Measurements from ENCODE around the gene EFCAB9. TPM values are rescaled to one million over a fixed set of nuclear protein-coding genes. Genes with fewer than 3 reads are reported as not detected.

EFCAB9 gene
- total and polyA plus RNA-seq, 2 of the 13 experiments (the other 11 are each of a cell fraction or from before 2014, with no cell fraction given): not detected

DNA sequence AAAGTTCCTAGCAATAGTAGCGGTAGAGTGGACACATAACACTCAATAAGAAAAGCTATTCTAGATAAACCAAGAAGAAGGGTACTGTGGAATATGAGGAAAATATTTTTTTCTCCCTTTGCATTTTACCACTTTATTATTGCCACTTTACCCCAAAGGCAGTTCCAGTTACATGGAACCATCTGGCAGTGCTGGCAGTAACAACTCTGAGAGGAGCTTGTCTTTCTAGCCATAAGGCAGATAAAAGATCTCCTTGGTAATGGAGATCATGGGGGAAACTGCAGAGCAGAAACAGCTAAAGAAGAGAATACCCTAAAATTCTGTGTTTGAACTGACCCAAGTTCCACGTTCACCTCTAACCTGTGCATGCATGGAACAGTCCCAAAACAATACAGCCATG is 51.1 kb downstream of the EFCAB9 start:
- H3K36me3 ChIP-seq (replicated peaks in 1 of 2; ENCODE audit: control insufficient read depth in 1 of 2, insufficient read depth in 2 of 2, low read length in 2 of 2): peaks cover 0 to 5% of the 10 kb centered on the region in 2 experiments; a peak in 1 of 5 replicates
- H3K4me1 ChIP-seq (ENCODE audit: insufficient read depth, low read length): peaks cover 10% of the 10 kb centered on the region; the same call in 1 of the 2 replicates
- in situ Hi-C loops (cut with HindIII; ENCODE audit: extremely low pct_ligation_motif_present, low pct_unique_long_range_greater_than_20kb): no loop called here
- H4K20me1 ChIP-seq (ENCODE audit: insufficient read depth, low read length): no peaks in the 10 kb centered on the region
- peaks cover 56% of the 10 kb centered on the region for H3K79me2 ChIP-seq (ENCODE audit: insufficient read depth, low read length)
- ChIA-PET POLR2A (no interaction called here), CTCF (ENCODE audit: low intra/inter-chr PET ratio, low total read pairs) (no interaction called here)
- no TSS peak for BruUV-seq (replicated peaks)
- H3K4me3 ChIP-seq (replicated peaks in 1 of 3; ENCODE audit: insufficient read depth in 1 of 3, low read depth in 2 of 3, low read length in 3 of 3): no peak overlapping the region
- WGBS (ENCODE audit: low lambda C conversion rate): 88% methylated on average over 2 of the region's 2 CpGs
- TF ChIP-seq, protein P1, sequence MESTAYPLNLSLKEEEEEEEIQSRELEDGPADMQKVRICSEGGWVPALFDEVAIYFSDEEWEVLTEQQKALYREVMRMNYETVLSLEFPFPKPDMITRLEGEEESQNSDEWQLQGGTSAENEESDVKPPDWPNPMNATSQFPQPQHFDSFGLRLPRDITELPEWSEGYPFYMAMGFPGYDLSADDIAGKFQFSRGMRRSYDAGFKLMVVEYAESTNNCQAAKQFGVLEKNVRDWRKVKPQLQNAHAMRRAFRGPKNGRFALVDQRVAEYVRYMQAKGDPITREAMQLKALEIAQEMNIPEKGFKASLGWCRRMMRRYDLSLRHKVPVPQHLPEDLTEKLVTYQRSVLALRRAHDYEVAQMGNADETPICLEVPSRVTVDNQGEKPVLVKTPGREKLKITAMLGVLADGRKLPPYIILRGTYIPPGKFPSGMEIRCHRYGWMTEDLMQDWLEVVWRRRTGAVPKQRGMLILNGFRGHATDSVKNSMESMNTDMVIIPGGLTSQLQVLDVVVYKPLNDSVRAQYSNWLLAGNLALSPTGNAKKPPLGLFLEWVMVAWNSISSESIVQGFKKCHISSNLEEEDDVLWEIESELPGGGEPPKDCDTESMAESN (CRISPR knock-in tag; conservative IDR thresholded peaks at IDR 0.05): no peak
- TF ChIP-seq ZNF230 (CRISPR knock-in tag; IDR thresholded peaks at IDR 0.05): no peak
- TF ChIP-seq, protein P2, sequence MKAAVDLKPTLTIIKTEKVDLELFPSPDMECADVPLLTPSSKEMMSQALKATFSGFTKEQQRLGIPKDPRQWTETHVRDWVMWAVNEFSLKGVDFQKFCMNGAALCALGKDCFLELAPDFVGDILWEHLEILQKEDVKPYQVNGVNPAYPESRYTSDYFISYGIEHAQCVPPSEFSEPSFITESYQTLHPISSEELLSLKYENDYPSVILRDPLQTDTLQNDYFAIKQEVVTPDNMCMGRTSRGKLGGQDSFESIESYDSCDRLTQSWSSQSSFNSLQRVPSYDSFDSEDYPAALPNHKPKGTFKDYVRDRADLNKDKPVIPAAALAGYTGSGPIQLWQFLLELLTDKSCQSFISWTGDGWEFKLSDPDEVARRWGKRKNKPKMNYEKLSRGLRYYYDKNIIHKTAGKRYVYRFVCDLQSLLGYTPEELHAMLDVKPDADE (CRISPR knock-in tag; IDR thresholded peaks at IDR 0.05): no peak
- TF ChIP-seq PHF8 (CRISPR knock-in tag; IDR thresholded peaks at IDR 0.05): no peak
- TF ChIP-seq, protein P3, sequence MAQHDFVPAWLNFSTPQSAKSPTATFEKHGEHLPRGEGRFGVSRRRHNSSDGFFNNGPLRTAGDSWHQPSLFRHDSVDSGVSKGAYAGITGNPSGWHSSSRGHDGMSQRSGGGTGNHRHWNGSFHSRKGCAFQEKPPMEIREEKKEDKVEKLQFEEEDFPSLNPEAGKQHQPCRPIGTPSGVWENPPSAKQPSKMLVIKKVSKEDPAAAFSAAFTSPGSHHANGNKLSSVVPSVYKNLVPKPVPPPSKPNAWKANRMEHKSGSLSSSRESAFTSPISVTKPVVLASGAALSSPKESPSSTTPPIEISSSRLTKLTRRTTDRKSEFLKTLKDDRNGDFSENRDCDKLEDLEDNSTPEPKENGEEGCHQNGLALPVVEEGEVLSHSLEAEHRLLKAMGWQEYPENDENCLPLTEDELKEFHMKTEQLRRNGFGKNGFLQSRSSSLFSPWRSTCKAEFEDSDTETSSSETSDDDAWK (CRISPR knock-in tag; IDR thresholded peaks at IDR 0.05): no peak
- no peak overlapping the region for H3K4me2 ChIP-seq (ENCODE audit: low read depth, low read length)
- ATAC-seq (no peak), DNase-seq (ENCODE audit: low spot score) (no peak), FAIRE-seq (no peak)
- no peak overlapping the region for H2AFZ ChIP-seq (ENCODE audit: low read length)
- H3K27ac ChIP-seq (ENCODE audit: extremely low read length, insufficient read depth, low read length): no peak overlapping the region
- no peaks in the 10 kb centered on the region for H3K9me3 ChIP-seq (ENCODE audit: low read length)
- H3K27me3 ChIP-seq (ENCODE audit: control insufficient read depth in 1 of 2, insufficient read depth in 2 of 2, low read length in 2 of 2): no peaks in the 10 kb centered on the region
- intact Hi-C loops (cut with micrococcal nuclease; ENCODE audit: unreplicated experiment): no loop called here
- no peak overlapping the region for H3K9ac ChIP-seq (ENCODE audit: insufficient read depth, low read depth, low read length)
